22Rv1 (cell line): Measurements from ENCODE around the gene CENPH.

Source experiments
- ZFX ChIP-seq: fragments of 450-650 bp; IDR thresholded peaks from 2 replicates; pipeline ENCODE4 v1.6.1; 2017; ENCODE audit warnings: antibody characterized with exemption, borderline replicate concordance
- TF ChIP-seq, protein P1 (sequence below): fragments of 450-650 bp; IDR thresholded peaks from 2 replicates; pipeline ENCODE4 v1.5.1; 2017; ENCODE audit warnings: mild to moderate bottlenecking

DNA sequence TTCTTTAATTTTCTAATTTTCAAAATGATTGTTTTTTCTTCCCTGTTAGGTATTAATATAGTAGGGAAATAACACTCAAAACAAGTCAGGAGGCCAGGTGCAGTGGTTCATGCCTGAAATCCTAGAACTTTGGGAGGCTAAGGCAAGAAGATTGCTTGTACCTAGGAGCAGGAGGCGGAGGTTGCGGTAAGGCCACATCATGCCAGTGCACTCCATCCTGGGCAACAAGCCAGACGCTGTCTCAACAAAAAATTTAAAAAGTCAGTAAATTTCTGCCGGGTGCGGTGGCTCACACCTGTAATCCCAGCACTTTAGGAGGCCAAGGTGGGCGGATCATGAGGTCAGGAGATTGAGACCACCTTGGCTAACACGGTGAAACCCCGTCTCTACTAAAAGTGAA, 35.1 kb downstream of the CENPH start:
- TF ChIP-seq, protein P1, sequence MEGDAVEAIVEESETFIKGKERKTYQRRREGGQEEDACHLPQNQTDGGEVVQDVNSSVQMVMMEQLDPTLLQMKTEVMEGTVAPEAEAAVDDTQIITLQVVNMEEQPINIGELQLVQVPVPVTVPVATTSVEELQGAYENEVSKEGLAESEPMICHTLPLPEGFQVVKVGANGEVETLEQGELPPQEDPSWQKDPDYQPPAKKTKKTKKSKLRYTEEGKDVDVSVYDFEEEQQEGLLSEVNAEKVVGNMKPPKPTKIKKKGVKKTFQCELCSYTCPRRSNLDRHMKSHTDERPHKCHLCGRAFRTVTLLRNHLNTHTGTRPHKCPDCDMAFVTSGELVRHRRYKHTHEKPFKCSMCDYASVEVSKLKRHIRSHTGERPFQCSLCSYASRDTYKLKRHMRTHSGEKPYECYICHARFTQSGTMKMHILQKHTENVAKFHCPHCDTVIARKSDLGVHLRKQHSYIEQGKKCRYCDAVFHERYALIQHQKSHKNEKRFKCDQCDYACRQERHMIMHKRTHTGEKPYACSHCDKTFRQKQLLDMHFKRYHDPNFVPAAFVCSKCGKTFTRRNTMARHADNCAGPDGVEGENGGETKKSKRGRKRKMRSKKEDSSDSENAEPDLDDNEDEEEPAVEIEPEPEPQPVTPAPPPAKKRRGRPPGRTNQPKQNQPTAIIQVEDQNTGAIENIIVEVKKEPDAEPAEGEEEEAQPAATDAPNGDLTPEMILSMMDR, result no peak
- no peak for TF ChIP-seq ZFX
